ENCODE measurements around the gene UACA. TPM values are rescaled to one million over a fixed set of nuclear protein-coding genes. Genes with fewer than 3 reads are reported as not detected.

UACA gene
- total RNA-seq, 1 experiment from 2014 or later, result 44.8 TPM

GRCh38 chr15:70699890-70700289 lies 63.5 kb downstream of the UACA start:
- Mint-ChIP-seq H3K27ac (no peak overlapping the region), H3K4me1 (peaks cover 53% of the 10 kb centered on the region), H3K4me3 (no peak overlapping the region), H3K27me3 (ENCODE audit: low read depth) (no peaks in the 10 kb centered on the region), H3K36me3 (no peaks in the 10 kb centered on the region), H3K9me3 (no peaks in the 10 kb centered on the region)
- ChIA-PET CTCF (no interaction called here), POLR2A (no interaction called here)
- no peak for DNase-seq (ENCODE audit: low spot score)
- TF ChIP-seq ZNF219 (CRISPR knock-in tag; IDR thresholded peaks at IDR 0.05; ENCODE audit: borderline replicate concordance) (no peak), ETV6 (CRISPR knock-in tag; IDR thresholded peaks at IDR 0.05) (no peak), FOXP1 (CRISPR knock-in tag; IDR thresholded peaks at IDR 0.05; ENCODE audit: borderline replicate concordance) (no peak), CDX4 (CRISPR knock-in tag; IDR thresholded peaks at IDR 0.05; ENCODE audit: borderline replicate concordance) (no peak), FOXJ3 (CRISPR knock-in tag; IDR thresholded peaks at IDR 0.05; ENCODE audit: borderline replicate concordance) (no peak), E2F5 (CRISPR knock-in tag; IDR thresholded peaks at IDR 0.05) (no peak), ZNF423 (CRISPR knock-in tag; IDR thresholded peaks at IDR 0.05) (no peak), NFYB (CRISPR knock-in tag; conservative IDR thresholded peaks at IDR 0.05; ENCODE audit: low read depth) (no peak), STAT6 (CRISPR knock-in tag; conservative IDR thresholded peaks at IDR 0.05; ENCODE audit: low read depth) (no peak), RELA (CRISPR knock-in tag; IDR thresholded peaks at IDR 0.05; ENCODE audit: borderline replicate concordance) (no peak), ESRRA (CRISPR knock-in tag; IDR thresholded peaks at IDR 0.05; ENCODE audit: borderline replicate concordance) (no peak), CREM (CRISPR knock-in tag; IDR thresholded peaks at IDR 0.05) (no peak), RORB (CRISPR knock-in tag; IDR thresholded peaks at IDR 0.05) (no peak), SOX15 (CRISPR knock-in tag; IDR thresholded peaks at IDR 0.05) (no peak), ZNF281 (CRISPR knock-in tag; IDR thresholded peaks at IDR 0.05) (no peak), ZNF317 (CRISPR knock-in tag; IDR thresholded peaks at IDR 0.05; ENCODE audit: borderline replicate concordance, low read depth) (no peak), MXD4 (CRISPR knock-in tag; IDR thresholded peaks at IDR 0.05; ENCODE audit: borderline replicate concordance) (no peak), FOXK1 (CRISPR knock-in tag; IDR thresholded peaks at IDR 0.05) (no peak)
- no peak for ATAC-seq

GRCh38 chr15:70698836-70699390 lies 64.4 kb downstream of the UACA start:
- CTCF ChIA-PET, result no interaction called here
- no peak for TF ChIP-seq JAZF1 (CRISPR knock-in tag; IDR thresholded peaks at IDR 0.05)
- no peak for TF ChIP-seq ZNF532 (CRISPR knock-in tag; IDR thresholded peaks at IDR 0.05; ENCODE audit: borderline replicate concordance)
- TF ChIP-seq E2F1 (CRISPR knock-in tag; IDR thresholded peaks at IDR 0.05), result no peak
- Mint-ChIP-seq H3K27ac (no peak overlapping the region), H3K9me3 (no peaks in the 10 kb centered on the region), H3K36me3 (no peaks in the 10 kb centered on the region), H3K4me1 (peaks cover 43% of the 10 kb centered on the region), H3K4me3 (no peak overlapping the region), H3K27me3 (ENCODE audit: low read depth) (no peaks in the 10 kb centered on the region)
- ATAC-seq (no peak), DNase-seq (ENCODE audit: low spot score) (no peak)
- POLR2A ChIA-PET, result no interaction called here
